Glomerular visceral epithelial cell (primary cell): ENCODE data around the gene EPHX1.
A peak's percentile ranks its signal among the peaks of the same experiment; 100 is the strongest.
"Not testable (repeated sequence)": the region's sequence is repeated elsewhere in the genome, so short reads cannot be mapped to it uniquely, and the experiment has no call there.

Experiments used
- DNase-seq: peaks from one replicate; pipeline ENCODE4 v3.0.0-alpha.2; 2016; ENCODE audit errors: extremely low spot score

Gene EPHX1

DNA sequence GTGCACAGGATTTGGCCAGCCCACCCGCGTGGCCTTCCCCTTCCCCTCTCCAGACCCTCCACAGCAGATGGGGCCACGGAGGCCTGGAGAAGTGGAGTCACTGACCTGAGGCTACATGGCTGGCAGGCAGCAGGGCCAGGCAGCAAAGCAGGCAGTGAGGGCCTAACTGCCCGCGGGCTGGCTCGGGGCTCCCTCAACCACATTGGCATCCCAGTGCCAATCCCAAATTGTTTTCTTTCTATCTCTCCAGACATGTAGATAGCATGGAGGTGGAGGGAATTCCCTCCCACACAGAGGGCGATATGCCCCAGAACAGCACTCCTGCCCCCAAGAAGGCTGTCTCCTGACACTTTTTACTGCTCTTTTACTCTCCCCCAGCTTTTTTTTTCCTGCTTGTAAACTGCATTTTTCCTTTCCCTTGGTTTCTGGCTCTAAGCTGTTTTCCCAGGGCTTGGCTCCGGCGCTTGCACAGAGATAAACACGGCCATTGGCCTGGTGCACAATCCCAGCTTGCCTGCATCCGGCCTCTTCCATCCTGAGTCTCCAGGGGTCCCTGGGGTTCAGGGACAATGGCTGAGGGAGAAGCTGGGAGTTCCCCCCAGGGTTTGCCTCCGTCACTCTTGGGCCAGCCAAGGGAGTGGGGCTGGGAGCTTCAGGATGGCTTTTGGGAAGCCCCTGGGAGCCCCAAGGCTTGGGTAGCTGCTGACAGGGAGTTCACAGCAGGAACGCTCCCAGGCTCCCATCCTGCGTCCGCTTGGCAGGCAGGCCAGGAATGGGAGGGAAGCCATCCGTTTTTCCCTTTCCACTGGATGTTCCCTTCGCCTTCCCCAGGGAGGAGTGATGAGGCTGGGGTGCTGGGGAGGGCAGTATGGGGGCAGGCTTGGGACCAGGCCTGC lies 7.0 kb downstream of the EPHX1 start:
- no peak for DNase-seq

DNA sequence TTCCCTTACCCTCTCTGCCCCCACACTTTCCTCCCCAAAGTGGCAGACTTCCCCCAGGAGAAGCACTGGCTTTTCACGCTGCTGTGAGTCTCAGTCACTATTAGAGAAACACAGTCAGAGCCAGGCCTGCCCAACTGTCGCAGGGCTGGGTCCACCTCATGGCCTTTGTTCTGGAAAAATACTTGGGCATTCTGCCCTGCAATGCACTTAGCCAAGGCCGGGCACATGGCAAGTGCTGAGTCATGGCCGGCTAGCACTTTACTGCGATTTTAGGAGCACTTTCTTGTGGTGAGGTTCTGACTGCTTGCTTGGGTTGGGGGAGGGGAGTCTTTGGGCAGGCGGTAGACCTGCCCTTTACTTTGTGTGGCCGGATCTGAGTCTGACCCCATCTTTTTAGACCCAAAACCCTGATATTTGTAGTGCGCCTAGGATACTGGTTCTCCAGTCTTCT lies 7.7 kb downstream of the EPHX1 start:
- peak; percentile 92 for DNase-seq

DNA sequence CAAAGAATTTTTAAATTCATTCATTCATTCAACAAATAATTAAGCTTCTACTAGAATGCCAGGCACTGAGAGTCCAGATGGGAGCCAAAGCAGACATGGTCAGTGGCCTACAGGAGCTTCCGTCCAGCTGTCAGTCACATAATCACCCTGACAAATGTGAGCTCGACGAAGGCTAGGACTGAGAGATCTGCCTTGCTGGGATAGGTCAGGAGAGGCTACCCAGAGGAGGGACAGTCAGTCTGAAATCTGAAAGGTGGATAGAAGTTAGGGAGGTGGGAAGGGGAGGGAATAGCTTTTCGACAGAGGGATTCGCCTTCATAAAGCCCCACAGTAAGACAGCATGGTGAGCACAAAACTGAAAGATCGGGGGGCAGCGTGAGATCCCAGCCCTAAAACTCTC lies 8.3 kb downstream of the EPHX1 start:
- DNase-seq = no peak

DNA sequence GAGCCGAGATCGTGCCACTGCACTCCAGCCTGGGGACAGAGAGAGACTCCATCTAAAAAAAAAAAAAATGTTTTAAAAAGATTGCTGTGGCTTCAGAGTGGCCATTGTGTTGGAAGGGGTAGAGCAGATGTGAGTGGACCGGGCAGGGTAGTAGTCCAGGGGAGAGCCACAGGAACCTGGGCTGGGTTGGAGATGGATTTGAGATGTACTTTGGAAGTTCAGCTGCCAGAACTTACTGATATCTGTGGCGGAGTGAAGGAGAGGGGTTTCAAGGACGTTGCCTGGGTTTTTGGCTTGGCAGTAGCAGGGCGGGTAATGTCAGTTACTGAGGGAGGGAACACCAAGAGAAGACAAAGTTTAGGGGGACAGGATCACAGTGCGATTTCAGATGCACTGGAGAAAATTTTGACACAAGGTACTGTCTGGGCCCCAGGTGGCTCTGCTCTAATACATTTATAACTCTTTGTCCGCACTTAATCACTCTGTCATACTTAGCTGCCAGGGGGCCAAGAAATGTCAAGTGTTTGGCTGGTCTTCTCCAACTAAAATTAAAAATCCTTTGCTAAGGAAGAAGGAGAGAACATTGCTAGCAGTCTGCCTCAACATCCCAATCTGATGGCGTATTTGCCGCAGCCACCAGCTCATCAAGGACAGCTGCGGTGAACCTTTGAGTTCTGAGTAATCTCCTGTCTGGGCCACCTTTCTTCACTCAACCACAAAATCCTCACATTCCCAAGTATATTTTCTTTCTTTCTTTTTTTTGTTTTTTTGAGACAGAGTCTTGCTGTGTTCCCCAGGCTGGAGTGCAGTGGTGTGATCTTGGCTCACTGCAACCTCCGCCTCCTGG lies 9.6 kb downstream of the EPHX1 start:
- DNase-seq = peak; percentile 54

DNA sequence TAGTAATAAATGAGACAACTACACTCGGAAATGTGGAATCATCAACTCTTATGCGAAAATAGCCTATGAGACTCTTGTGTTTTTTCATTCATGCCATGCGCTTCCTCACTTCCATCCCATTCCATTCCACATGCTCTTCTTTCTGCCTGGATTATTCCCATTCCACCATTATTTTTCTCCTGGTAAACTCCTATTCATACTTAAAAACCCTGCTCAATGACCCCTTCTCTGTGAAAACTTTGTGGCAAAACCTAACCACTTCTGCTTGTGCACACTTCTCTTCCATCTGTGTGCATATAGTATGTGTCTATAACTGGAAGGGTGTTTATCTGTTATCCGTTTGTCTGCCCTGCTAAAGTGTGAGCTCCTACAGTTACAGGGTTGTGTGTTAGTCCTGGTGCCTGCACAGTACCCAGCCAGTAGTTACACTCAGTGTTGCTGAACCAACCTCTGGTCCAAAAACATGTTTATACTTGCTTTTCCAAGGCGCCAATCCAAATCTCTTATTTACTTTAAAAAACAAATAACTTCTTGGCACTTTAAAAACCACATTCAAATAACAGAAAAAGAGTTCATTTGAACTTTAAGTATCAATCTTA lies 10.7 kb downstream of the EPHX1 start:
- DNase-seq = no peak

DNA sequence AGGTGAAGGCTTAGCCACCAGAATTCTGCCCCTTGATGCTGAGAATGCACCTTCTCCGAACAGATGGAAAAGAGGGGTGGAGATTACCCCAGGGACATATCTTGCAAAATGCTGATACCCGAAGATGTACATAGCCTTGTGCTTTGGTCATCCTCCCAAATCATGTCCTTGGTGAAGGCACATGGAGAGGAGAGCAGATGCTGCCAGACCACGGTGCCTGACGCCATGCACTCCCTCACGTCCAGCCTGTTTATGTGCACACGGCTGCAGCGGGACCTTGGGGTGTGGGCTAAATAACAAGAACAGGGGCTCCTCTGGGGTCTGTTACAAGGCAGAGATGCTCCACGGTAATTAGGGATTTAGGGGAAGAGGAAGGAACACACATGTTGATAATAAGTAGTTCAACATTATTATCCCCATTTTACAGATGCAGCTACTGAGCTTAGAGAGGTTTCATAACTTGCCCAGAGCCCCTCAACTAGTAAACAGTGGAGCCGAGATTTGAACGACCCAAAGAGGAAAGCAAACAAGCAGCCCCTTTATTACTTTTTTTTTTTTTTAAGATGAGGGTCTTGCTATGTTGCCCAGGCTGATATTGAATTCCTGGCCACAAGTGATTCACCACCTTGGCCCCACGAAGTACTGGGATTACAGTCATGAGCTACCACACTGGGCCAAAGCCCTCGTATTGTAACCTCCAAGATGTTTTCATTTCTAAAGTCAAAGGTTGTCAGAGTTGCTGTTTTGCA lies 12.9 kb downstream of the EPHX1 start:
- no peak for DNase-seq

DNA sequence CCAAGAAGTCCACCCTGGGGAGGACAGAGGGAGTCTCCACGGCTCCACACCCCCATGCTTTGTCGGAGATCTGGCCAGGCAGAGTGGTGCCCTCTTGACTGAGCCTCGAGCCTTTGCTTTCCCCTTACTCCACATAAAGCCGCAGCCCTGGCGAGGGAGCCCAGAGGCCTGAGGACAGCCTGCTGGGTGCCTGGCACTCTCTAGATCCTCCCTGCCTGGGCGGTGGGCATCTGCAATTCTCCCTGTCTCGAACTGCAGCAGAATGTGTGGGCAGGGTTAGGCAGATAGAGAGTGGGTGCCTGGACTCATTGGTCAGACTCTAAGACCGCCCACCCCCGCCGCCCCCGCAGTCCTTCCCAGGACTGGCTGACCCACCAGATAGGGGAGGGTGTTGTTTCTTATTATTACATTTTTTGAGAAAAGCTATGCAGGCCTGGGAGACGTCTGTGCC lies 13.9 kb downstream of the EPHX1 start:
- DNase-seq = no peak

DNA sequence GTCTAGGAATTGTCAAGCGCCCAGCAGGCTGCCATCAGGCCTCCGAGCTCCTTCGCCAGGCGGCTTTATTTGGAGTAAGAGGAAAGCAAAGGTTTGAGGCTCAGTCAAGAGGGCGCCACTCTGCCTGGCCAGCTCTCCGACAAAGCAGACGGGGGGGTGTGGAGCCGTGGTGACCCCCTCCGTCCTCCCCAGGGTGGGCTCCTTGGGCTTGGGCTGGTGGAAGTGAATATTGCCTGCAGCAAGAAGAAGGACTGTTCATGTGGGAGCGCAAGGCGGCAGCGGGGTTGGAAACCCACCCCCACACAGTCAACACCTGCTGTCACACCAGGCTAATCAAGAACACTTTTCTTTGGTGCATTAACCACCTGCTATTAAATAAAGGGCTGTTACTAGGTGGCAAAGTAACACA lies 14.6 kb downstream of the EPHX1 start:
- no peak for DNase-seq

DNA sequence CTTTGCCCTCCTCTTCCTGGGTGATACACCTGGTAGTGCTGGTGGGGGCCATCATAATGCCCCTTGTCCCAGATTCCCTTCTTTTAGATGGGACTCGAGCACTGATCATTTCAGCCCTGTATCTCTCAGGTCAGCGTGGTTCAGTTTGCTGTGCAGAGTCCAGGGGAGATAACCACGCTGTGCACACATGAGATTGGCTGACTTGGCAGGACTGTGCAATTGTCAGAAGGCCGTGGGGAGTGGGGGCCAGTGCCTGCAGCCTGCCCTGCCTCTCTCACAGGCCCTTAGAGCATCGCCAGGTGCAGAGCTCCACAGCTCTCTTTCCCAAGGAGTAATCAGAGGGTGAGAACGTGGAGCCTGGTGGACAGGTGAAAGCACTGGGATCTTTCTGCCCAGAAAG lies 15.2 kb downstream of the EPHX1 start:
- no peak for DNase-seq

DNA sequence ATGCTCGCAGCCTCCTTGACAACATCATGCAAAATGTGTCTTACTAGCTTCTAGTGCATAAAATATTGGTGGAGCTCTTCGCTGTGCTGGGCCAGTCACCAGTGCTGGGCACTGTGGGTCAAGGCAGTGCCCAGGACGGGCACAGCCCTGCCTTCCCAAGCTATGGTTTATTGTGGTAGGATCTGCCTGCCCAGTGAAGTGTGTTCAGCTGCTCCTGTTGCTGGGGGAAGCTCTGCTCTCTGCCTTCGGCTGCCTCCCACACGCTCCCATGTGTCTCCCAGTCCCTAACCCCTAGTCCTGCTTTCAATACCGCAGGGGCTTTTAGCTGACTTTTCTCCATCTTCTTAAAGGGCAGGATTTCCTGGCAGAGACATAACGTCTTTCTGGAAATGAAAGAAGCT lies 15.7 kb downstream of the EPHX1 start:
- DNase-seq = no peak

DNA sequence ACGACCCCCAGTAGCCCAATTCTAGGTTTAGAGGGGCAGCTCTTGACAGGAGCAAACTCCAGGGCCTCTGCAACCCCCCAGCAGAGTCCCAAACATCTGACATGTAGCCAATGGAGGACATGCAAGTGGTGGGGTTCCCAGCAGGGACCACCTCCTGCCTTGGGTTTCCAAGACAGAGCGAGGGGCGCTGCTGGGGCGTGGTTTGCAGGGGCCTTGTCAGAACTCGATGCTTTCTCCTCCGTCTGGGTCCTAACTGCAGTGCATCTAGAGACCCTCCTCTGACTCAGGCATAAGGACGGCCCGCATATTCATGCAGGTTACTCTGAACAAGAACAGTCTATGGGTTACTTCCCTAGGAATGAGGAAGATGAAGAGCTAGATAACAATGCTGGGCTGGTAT lies 17.2 kb downstream of the EPHX1 start:
- no peak for DNase-seq

DNA sequence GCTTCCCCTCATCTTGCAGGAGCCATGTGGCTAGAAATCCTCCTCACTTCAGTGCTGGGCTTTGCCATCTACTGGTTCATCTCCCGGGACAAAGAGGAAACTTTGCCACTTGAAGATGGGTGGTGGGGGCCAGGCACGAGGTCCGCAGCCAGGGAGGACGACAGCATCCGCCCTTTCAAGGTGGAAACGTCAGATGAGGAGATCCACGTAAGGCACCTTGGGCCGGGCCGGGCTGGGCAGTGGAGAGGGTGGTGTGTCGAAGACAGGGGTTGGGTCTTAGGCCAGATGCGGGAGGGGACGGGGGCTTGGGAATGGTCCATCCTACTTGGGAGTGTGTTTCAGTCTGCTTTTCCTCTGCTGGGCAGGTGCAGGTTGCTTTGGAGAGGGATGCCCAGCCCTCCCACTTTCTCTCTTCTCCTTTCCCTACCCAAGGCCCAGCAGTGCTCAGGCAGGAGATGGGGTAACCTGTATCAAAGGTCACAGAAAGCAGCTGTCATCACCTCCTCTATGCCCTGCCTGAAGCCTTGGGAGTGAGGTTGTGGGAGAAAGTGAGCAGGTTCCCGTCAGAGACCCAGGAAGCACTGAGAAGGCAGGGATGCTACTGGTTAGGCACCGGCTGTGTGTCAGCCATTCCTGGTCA lies 18.9 kb downstream of the EPHX1 start:
- DNase-seq = no peak

DNA sequence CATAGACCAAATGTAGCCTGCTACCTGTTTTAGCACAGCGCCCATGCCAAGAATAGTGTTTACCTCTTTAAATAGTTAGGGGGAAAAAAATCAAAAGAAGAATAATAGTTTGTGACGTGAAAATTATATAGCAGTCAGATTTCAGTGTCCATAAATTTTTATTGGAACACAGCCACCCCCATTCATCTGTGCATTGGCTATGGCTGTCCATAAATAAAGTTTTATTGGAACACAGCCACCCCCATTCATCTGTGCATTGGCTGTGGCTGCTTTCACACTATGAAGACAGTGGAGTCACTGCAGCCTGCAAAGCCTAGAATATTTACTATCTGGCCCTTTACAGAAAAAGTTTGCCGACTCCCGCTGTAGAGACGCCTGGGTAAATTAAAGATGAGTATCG lies 20.9 kb downstream of the EPHX1 start:
- DNase-seq = no peak

DNA sequence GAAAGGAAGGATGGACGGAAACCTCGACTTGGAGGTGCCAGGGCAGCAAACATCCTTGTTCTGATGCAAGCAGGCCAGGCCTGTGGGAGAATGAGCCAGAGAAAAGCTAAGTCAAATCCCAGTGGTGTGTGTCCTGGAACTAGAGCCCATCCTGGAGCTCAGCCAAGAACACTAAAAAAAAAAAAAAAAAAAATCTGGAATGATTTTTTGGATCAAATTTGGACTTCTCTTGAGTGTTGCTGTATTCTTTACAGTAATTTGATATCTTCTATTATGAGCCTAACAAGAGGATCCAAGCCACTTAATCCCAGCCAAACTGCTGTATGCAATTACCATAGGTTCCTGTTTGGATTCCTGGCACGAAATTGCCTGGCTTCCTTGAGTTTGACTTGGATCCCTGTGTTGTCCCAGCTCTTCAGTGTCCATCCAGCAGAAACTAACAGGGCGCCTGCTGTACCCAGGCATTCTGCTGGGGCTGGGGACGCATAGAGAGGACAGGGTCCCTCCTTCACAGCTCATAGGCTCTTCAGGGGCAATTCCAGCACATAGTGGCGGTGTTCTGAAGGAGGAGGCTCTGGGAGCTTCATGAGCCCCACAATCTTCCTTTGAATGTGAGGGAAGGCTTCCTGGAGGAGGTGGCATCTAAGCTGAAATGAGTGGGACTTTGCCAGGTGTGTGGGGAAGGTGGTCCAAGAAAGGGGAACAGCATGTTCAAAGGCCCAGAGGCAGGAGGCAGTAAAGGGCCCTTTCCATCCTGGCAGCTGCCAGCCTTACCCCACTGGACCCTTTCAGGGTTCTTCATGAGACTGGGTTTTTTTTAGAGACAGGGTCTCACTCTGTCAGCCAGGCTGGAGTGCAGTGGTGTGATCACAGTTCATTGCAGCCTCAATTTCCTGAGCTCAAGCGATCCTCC lies 24.7 kb downstream of the EPHX1 start:
- no peak for DNase-seq

DNA sequence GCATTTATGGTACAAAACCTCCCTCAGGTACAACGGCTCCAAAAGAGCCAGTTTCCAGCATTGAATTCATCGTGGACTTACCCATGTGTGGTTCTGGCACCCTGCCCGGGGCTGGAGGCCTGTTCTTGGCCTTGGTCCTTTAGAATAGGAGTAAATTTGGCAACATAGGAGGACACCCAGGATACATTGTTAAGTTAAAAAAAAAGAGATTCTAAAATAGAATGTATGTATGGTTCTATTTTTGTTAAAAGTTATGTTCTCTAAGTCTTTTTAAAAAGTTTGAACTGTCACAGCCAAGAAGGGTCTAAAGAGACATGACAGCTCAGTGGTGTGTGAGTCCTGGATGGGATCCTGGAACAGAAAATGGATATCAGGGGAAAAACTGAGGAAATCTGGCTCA lies 25.9 kb downstream of the EPHX1 start:
- DNase-seq = no peak

DNA sequence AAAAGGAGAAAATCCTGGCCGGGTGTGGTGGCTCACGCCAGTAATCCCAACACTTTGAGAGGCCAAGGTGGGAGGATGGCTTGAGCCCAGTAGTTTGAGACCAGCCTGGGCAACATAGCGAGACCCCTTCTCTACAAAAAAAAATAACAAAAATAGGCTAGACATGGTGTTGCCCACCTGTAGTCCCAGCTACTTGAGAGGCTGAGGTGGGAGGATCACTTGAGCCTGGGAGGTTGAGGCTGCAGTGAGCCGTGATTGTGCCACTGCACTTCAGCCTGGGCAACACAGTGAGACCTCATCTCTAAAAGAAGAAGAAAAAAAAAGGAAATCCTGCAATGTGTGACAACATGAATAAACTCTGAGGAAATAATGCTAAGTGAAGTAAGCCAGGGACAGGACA lies 26.4 kb downstream of the EPHX1 start:
- DNase-seq = not testable (repeated sequence)

DNA sequence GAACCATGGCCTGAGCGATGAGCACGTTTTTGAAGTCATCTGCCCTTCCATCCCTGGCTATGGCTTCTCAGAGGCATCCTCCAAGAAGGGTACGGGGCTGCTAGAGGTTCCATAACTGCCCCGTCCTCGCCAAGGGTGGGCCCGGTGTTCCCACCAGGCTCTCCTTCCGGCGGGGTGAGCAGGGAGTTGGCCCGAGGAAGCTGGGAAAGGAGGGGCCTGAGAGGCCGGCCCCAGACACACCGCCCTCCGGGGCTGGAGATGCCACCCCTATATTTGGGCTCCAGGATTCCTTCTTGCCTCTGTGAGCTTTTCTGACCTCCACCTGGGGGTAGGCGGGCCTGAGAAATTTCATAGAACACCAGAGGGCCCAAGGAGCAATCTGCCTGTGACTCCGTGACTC lies 28.9 kb downstream of the EPHX1 start:
- DNase-seq = no peak

DNA sequence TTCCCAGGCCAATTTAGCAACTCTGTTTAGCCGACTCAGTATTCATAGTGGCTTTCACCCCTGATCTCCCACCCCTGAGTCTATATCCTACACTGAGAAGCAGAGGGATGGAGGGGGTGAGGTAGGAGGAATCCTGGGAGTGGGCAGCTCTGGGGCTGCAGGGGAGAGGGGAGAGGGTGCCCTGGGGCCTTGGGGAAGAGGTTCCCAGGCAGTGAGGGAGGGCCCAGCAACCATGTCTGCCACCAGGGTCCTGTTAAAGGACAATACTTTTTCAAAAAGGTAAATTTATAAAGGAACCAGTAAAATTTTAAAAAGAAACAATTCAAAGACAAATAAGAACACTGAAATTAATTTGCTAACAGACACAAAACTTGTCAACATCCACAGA lies 30.3 kb downstream of the EPHX1 start:
- DNase-seq = no peak

DNA sequence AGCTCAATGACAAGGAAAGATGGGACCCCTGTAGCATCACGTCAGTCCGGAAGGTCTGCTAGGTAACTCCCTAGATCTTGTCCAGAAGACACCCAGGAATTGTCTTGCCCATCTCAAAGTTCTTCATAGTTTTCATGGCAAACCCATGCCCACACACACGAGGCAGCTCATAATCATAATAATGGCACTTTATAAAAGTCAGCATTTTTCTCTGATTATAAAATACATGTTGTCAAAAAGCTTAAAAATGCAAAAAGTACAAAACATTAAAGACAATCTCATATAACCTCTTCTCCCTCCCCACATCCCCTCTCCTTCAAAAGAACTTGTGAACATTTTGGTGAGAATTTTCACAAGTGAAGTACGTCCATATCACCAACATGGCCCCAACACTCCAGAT lies 30.8 kb downstream of the EPHX1 start:
- no peak for DNase-seq

DNA sequence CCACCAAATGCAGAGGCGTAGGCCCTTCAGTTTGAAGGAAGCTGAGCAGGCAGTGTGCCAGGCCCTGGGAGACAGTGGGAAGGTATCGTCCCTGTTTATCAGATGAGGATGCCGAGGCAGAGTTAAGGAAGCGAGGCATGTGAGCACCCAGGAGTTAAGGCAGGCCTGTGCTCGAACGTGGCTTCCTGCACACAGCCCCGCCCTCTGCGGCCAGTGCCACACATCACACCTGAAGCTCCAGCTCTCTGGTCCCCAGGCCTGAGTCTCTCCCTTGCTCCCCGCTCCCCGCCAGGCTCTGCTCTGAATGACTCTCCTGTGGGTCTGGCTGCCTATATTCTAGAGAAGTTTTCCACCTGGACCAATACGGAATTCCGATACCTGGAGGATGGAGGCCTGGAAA lies 32.1 kb downstream of the EPHX1 start:
- no peak for DNase-seq
